ENCODE data around the gene ABTB2. TPM values are rescaled to one million over a fixed set of nuclear protein-coding genes. Genes with fewer than 3 reads are reported as not detected.

The ABTB2 gene
- total and polyA plus RNA-seq, 9 of the 15 experiments (the other 6 are each of a cell fraction or from before 2014, with no cell fraction given), result 0.03 to 0.18 (median 0.12) TPM; not detected in 2

DNA sequence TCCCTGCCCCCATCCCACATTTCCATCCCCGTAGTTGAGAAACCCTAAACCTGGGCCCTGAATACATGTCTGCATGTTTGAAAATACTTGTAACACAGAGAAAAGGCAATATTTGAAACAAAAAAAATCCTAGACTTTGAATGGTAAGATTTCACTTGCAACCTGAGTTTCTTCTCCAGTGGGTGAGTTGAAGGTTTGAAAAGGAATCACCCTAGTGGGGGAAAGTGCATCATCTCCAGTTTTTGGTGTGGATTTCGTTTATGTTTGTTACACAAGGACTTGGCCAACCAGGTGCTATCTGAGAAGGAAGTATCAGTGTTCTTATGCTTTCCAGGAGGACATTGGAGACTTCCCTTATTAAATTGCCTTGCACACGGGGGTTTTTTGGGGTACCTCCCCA, 90.4 kb downstream of the ABTB2 start:
- BruUV-seq (replicated peaks), result no TSS peak
- no peak for ATAC-seq
- no peaks in the 10 kb centered on the region for H3K36me3 ChIP-seq (ENCODE audit: control insufficient read depth, insufficient read depth, low read length)
- no peak overlapping the region for H3K4me3 ChIP-seq
- peaks cover 22 to 71% of the 10 kb centered on the region in 2 experiments; a peak in 4 of 5 replicates for H3K27me3 ChIP-seq (ENCODE audit: control insufficient read depth in 2 of 2, insufficient read depth in 2 of 2, low read length in 2 of 2)
- no peak overlapping the region for H3K27ac ChIP-seq (ENCODE audit: extremely low read depth, low read depth, low read length)
- intact Hi-C loops (cut with micrococcal nuclease), result no loop called here
- DNase-seq (ENCODE audit: extremely low read depth in 1 of 4, low spot score in 3 of 4), result no peak
- 2% methylated on average over 3 of the region's 3 CpGs for WGBS (ENCODE audit: insufficient coverage, low coverage, missing lambda C conversion rate)
- no peaks in the 10 kb centered on the region for H3K9me1 ChIP-seq (ENCODE audit: control insufficient read depth, insufficient read depth, low read length)
- H2AFZ ChIP-seq (ENCODE audit: low read depth, low read length), result no peak overlapping the region
- POLR2A ChIA-PET, result no interaction called here
- in situ Hi-C loops (cut with MboI), result no loop called here
- no peak overlapping the region for H3K9ac ChIP-seq (ENCODE audit: insufficient read depth in 1 of 2, low read depth in 2 of 2, low read length in 2 of 2)
- peaks cover 0 to 4% of the 10 kb centered on the region in 2 experiments; a peak in 2 of 5 replicates for H3K4me1 ChIP-seq (replicated peaks in 1 of 2; ENCODE audit: control insufficient read depth in 2 of 2, insufficient read depth in 2 of 2, low read length in 2 of 2)
- CTCF ChIA-PET (ENCODE audit: low intra/inter-chr PET ratio), result no interaction called here
- no peaks in the 10 kb centered on the region for H3K79me2 ChIP-seq (ENCODE audit: control insufficient read depth, insufficient read depth, low read length)
- FAIRE-seq, result no peak
- H4K20me1 ChIP-seq (replicated peaks; ENCODE audit: control insufficient read depth, insufficient read depth, low read length), result 0 out of 2 replicates have a peak, but pooled peaks cover 7% of the 10 kb centered on the region
- no peaks in the 10 kb centered on the region for H3K9me3 ChIP-seq (replicated peaks; ENCODE audit: control insufficient read depth, insufficient read depth, low read depth, low read length)
- H3K4me2 ChIP-seq (ENCODE audit: insufficient read depth, low read length), result no peak overlapping the region
- TF ChIP-seq ZFP36 (IDR thresholded peaks at IDR 0.05; ENCODE audit: low read depth, low read length, partially characterized antibody), result peak; percentile 66
- no peak for TF ChIP-seq TCFL5 (CRISPR knock-in tag; conservative IDR thresholded peaks at IDR 0.05)
- TF ChIP-seq ZNF12 (CRISPR knock-in tag; IDR thresholded peaks at IDR 0.05), result no peak
- TF ChIP-seq BMI1 (IDR thresholded peaks at IDR 0.05; ENCODE audit: low read length), result peak; percentile 76; the same call in 1 of the 2 replicates
- TF ChIP-seq, protein P1, sequence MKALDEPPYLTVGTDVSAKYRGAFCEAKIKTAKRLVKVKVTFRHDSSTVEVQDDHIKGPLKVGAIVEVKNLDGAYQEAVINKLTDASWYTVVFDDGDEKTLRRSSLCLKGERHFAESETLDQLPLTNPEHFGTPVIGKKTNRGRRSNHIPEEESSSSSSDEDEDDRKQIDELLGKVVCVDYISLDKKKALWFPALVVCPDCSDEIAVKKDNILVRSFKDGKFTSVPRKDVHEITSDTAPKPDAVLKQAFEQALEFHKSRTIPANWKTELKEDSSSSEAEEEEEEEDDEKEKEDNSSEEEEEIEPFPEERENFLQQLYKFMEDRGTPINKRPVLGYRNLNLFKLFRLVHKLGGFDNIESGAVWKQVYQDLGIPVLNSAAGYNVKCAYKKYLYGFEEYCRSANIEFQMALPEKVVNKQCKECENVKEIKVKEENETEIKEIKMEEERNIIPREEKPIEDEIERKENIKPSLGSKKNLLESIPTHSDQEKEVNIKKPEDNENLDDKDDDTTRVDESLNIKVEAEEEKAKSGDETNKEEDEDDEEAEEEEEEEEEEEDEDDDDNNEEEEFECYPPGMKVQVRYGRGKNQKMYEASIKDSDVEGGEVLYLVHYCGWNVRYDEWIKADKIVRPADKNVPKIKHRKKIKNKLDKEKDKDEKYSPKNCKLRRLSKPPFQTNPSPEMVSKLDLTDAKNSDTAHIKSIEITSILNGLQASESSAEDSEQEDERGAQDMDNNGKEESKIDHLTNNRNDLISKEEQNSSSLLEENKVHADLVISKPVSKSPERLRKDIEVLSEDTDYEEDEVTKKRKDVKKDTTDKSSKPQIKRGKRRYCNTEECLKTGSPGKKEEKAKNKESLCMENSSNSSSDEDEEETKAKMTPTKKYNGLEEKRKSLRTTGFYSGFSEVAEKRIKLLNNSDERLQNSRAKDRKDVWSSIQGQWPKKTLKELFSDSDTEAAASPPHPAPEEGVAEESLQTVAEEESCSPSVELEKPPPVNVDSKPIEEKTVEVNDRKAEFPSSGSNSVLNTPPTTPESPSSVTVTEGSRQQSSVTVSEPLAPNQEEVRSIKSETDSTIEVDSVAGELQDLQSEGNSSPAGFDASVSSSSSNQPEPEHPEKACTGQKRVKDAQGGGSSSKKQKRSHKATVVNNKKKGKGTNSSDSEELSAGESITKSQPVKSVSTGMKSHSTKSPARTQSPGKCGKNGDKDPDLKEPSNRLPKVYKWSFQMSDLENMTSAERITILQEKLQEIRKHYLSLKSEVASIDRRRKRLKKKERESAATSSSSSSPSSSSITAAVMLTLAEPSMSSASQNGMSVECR (CRISPR knock-in tag; IDR thresholded peaks at IDR 0.05), result no peak
- no peak for TF ChIP-seq ZNF165 (CRISPR knock-in tag; IDR thresholded peaks at IDR 0.05; ENCODE audit: borderline replicate concordance)
- TF ChIP-seq CBX2 (IDR thresholded peaks at IDR 0.05; ENCODE audit: insufficient read depth, low read length, poor library complexity, severe bottlenecking), result peak; percentile 84
- TF ChIP-seq RNF2 (IDR thresholded peaks at IDR 0.05), result peak; percentile 81; the same call in 1 of the 2 replicates
- TF ChIP-seq, protein P2, sequence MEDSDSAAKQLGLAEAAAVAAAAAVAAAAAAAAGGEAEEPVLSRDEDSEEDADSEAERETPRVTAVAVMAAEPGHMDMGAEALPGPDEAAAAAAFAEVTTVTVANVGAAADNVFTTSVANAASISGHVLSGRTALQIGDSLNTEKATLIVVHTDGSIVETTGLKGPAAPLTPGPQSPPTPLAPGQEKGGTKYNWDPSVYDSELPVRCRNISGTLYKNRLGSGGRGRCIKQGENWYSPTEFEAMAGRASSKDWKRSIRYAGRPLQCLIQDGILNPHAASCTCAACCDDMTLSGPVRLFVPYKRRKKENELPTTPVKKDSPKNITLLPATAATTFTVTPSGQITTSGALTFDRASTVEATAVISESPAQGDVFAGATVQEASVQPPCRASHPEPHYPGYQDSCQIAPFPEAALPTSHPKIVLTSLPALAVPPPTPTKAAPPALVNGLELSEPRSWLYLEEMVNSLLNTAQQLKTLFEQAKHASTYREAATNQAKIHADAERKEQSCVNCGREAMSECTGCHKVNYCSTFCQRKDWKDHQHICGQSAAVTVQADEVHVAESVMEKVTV (CRISPR knock-in tag; IDR thresholded peaks at IDR 0.05), result no peak
- TF ChIP-seq CBX8 (IDR thresholded peaks at IDR 0.05; ENCODE audit: borderline replicate concordance, extremely low read depth, low read depth, low read length, poor library complexity, severe bottlenecking), result peak; percentile 98
- TF ChIP-seq, protein P3, sequence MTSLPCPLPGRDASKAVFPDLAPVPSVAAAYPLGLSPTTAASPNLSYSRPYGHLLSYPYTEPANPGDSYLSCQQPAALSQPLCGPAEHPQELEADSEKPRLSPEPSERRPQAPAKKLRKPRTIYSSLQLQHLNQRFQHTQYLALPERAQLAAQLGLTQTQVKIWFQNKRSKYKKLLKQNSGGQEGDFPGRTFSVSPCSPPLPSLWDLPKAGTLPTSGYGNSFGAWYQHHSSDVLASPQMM (CRISPR knock-in tag; IDR thresholded peaks at IDR 0.05), result no peak
- no peak for TF ChIP-seq ZKSCAN3 (CRISPR knock-in tag; IDR thresholded peaks at IDR 0.05)
- TF ChIP-seq PTBP1 (IDR thresholded peaks at IDR 0.05; ENCODE audit: low read depth, low read length), result no peak
- no peak for TF ChIP-seq ZNF232 (CRISPR knock-in tag; IDR thresholded peaks at IDR 0.05)
- TF ChIP-seq, protein P4, sequence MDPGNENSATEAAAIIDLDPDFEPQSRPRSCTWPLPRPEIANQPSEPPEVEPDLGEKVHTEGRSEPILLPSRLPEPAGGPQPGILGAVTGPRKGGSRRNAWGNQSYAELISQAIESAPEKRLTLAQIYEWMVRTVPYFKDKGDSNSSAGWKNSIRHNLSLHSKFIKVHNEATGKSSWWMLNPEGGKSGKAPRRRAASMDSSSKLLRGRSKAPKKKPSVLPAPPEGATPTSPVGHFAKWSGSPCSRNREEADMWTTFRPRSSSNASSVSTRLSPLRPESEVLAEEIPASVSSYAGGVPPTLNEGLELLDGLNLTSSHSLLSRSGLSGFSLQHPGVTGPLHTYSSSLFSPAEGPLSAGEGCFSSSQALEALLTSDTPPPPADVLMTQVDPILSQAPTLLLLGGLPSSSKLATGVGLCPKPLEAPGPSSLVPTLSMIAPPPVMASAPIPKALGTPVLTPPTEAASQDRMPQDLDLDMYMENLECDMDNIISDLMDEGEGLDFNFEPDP (CRISPR knock-in tag; IDR thresholded peaks at IDR 0.05), result no peak
- no peak for TF ChIP-seq NFIC (IDR thresholded peaks at IDR 0.05)

Measured in K562 (cell line).